Measurements from ENCODE around the gene MAML2. TPM values are rescaled to one million over a fixed set of nuclear protein-coding genes. Genes with fewer than 3 reads are reported as not detected.

Gene MAML2
- total RNA-seq, 1 donor from 2014 or later: 5.2 TPM

- Histone ChIP-seq H3K9me3 (ENCODE audit: control insufficient read depth in 3 of 3, low read length in 3 of 3) (no peaks in the 10 kb centered on the region), H3K4me3 (ENCODE audit: low read length in 3 of 3) (no peak overlapping the region), H3K36me3 (ENCODE audit: control insufficient read depth in 3 of 3, insufficient read depth in 3 of 3, low read length in 3 of 3) (no peaks in the 10 kb centered on the region), H3K27me3 (ENCODE audit: control insufficient read depth in 3 of 3, insufficient read depth in 3 of 3, low read length in 3 of 3) (no peaks in the 10 kb centered on the region), H3K4me1 (ENCODE audit: control insufficient read depth in 3 of 3, insufficient read depth in 3 of 3, low read length in 3 of 3) (no peaks in the 10 kb centered on the region), H3K27ac (ENCODE audit: low read depth, low read length) (no peak overlapping the region), H3K9ac (ENCODE audit: low read depth in 1 of 3, low read length in 3 of 3) (no peak overlapping the region)
Measured at GRCh38 chr11:95972060-95972459, 370.9 kb downstream of the MAML2 start.

DNA sequence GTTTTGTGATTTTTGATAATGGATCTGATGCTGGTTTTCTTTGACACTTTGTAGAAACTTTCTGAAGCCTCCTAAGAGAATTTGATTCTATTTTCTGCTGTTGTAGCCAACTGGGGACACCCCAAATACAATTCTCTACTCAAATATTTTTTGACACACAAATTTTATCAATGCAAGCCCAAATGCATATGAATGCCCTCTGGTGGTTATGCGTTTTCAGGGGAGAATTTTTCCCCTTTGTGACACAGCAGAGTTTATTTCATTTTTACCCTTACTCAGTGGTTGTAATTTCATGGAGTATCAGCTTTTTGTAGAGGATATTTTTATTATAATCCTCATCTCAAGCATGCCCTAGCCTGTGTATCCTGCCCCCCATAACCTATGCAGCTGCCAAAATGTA lies 374.4 kb downstream of the MAML2 start:
- no peaks in the 10 kb centered on the region for H3K27me3 ChIP-seq (ENCODE audit: control insufficient read depth in 3 of 3, insufficient read depth in 3 of 3, low read length in 3 of 3)
- no peaks in the 10 kb centered on the region for H3K36me3 ChIP-seq (ENCODE audit: control insufficient read depth in 3 of 3, insufficient read depth in 3 of 3, low read length in 3 of 3)
- no peak overlapping the region for H3K9ac ChIP-seq (ENCODE audit: low read depth in 1 of 3, low read length in 3 of 3)
- no peaks in the 10 kb centered on the region for H3K9me3 ChIP-seq (ENCODE audit: control insufficient read depth in 3 of 3, low read length in 3 of 3)
- H3K27ac ChIP-seq (ENCODE audit: low read depth, low read length): no peak overlapping the region
- H3K4me1 ChIP-seq (ENCODE audit: control insufficient read depth in 3 of 3, insufficient read depth in 3 of 3, low read length in 3 of 3): no peaks in the 10 kb centered on the region
- H3K4me3 ChIP-seq (ENCODE audit: low read length in 3 of 3): no peak overlapping the region

DNA sequence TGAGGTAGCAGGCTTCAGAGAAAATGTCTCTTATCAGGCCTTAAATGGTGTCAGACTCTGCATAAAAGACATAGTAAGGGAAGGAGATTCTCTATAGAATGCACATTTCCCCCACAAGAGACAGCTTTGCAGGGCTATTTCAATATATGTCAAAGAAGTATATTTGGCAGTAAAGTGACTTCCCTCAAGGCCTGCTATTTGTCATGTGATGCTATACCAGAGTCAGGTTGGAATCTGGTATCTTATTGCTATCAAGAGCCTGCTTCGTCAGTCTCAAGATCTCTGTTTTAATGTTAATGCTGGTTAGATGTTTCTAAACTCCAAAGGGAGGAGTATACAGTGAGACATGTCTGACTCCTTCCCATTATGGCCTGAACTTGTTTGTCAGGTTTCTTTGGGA lies 378.7 kb downstream of the MAML2 start:
- no peaks in the 10 kb centered on the region for H3K4me1 ChIP-seq (ENCODE audit: control insufficient read depth in 3 of 3, insufficient read depth in 3 of 3, low read length in 3 of 3)
- H3K9me3 ChIP-seq (ENCODE audit: control insufficient read depth in 3 of 3, low read length in 3 of 3): no peaks in the 10 kb centered on the region
- no peaks in the 10 kb centered on the region for H3K27me3 ChIP-seq (ENCODE audit: control insufficient read depth in 3 of 3, insufficient read depth in 3 of 3, low read length in 3 of 3)
- no peaks in the 10 kb centered on the region for H3K36me3 ChIP-seq (ENCODE audit: control insufficient read depth in 3 of 3, insufficient read depth in 3 of 3, low read length in 3 of 3)
- no peak overlapping the region for H3K27ac ChIP-seq (ENCODE audit: low read depth, low read length)
- H3K9ac ChIP-seq (ENCODE audit: low read depth in 1 of 3, low read length in 3 of 3): no peak overlapping the region
- no peak overlapping the region for H3K4me3 ChIP-seq (ENCODE audit: low read length in 3 of 3)

- Histone ChIP-seq H3K36me3 (ENCODE audit: control insufficient read depth in 3 of 3, insufficient read depth in 3 of 3, low read length in 3 of 3) (no peaks in the 10 kb centered on the region), H3K27ac (ENCODE audit: low read depth, low read length) (no peak overlapping the region), H3K9me3 (ENCODE audit: control insufficient read depth in 3 of 3, low read length in 3 of 3) (no peaks in the 10 kb centered on the region), H3K27me3 (ENCODE audit: control insufficient read depth in 3 of 3, insufficient read depth in 3 of 3, low read length in 3 of 3) (no peaks in the 10 kb centered on the region), H3K4me1 (ENCODE audit: control insufficient read depth in 3 of 3, insufficient read depth in 3 of 3, low read length in 3 of 3) (no peaks in the 10 kb centered on the region), H3K4me3 (ENCODE audit: low read length in 3 of 3) (no peak overlapping the region), H3K9ac (ENCODE audit: low read depth in 1 of 3, low read length in 3 of 3) (no peak overlapping the region)
Measured at GRCh38 chr11:95961758-95962157, 381.2 kb downstream of the MAML2 start.

DNA sequence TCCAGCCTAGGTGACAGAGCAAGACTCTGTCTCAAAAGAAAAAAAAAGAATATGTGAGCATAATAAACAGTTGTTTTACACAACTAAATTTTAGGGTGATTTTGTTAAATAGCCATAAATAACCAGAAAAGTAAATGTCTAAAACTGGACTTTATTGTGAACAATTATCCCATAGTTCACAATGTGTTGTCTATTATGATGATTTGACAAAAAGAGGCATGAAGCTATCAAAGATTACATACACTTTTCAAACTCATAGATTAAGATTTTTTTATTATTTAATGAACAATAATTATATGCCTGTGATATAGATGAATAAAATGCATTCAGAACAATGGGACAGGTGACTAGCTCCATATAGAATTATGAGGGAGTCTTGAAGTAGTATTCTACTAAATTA lies 392.1 kb downstream of the MAML2 start:
- Histone ChIP-seq H3K36me3 (ENCODE audit: control insufficient read depth in 3 of 3, insufficient read depth in 3 of 3, low read length in 3 of 3) (no peaks in the 10 kb centered on the region), H3K27me3 (ENCODE audit: control insufficient read depth in 3 of 3, insufficient read depth in 3 of 3, low read length in 3 of 3) (no peaks in the 10 kb centered on the region), H3K4me1 (ENCODE audit: control insufficient read depth in 3 of 3, insufficient read depth in 3 of 3, low read length in 3 of 3) (no peaks in the 10 kb centered on the region), H3K9me3 (ENCODE audit: control insufficient read depth in 3 of 3, low read length in 3 of 3) (peaks cover 0 to 3% (median 0%) of the 10 kb centered on the region in 3 donors), H3K4me3 (ENCODE audit: low read length in 3 of 3) (no peak overlapping the region), H3K27ac (ENCODE audit: low read depth, low read length) (no peak overlapping the region), H3K9ac (ENCODE audit: low read depth in 1 of 3, low read length in 3 of 3) (no peak overlapping the region)

DNA sequence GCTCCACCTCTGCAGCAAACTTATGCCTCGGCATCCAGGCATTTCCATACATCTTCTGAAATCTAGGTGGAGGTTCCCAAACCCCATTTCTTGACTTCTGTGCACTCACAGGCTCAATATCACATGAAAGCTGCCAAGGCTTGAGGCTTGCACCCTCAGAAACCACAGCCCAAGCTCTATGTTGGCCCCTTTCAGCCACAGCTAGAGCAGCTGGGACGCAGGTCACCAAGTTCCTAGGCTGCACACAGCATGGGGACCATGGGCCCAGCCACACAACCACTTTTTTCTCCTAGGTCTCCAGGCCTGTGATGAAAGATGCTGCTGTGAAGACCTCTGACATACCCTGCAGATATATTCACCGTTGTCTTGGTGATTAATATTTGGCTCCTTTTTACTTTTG lies 394.4 kb downstream of the MAML2 start:
- Histone ChIP-seq H3K4me1 (ENCODE audit: control insufficient read depth in 3 of 3, insufficient read depth in 3 of 3, low read length in 3 of 3) (no peaks in the 10 kb centered on the region), H3K9me3 (ENCODE audit: control insufficient read depth in 3 of 3, low read length in 3 of 3) (peaks cover 0 to 6% (median 0%) of the 10 kb centered on the region in 3 donors), H3K9ac (ENCODE audit: low read depth in 1 of 3, low read length in 3 of 3) (no peak overlapping the region), H3K36me3 (ENCODE audit: control insufficient read depth in 3 of 3, insufficient read depth in 3 of 3, low read length in 3 of 3) (no peaks in the 10 kb centered on the region), H3K27me3 (ENCODE audit: control insufficient read depth in 3 of 3, insufficient read depth in 3 of 3, low read length in 3 of 3) (no peaks in the 10 kb centered on the region), H3K4me3 (ENCODE audit: low read length in 3 of 3) (no peak overlapping the region), H3K27ac (ENCODE audit: low read depth, low read length) (no peak overlapping the region)

- Histone ChIP-seq H3K9me3 (ENCODE audit: control insufficient read depth in 3 of 3, low read length in 3 of 3) (peaks cover 0 to 6% (median 0%) of the 10 kb centered on the region in 3 donors), H3K27me3 (ENCODE audit: control insufficient read depth in 3 of 3, insufficient read depth in 3 of 3, low read length in 3 of 3) (no peaks in the 10 kb centered on the region), H3K36me3 (ENCODE audit: control insufficient read depth in 3 of 3, insufficient read depth in 3 of 3, low read length in 3 of 3) (no peaks in the 10 kb centered on the region), H3K4me3 (ENCODE audit: low read length in 3 of 3) (no peak overlapping the region), H3K27ac (ENCODE audit: low read depth, low read length) (no peak overlapping the region), H3K4me1 (ENCODE audit: control insufficient read depth in 3 of 3, insufficient read depth in 3 of 3, low read length in 3 of 3) (no peaks in the 10 kb centered on the region), H3K9ac (ENCODE audit: low read depth in 1 of 3, low read length in 3 of 3) (no peak overlapping the region)
Measured at GRCh38 chr11:95944623-95945022, 398.4 kb downstream of the MAML2 start.

GRCh38 chr11:95943546-95943945 lies 399.4 kb downstream of the MAML2 start:
- Histone ChIP-seq H3K27me3 (ENCODE audit: control insufficient read depth in 3 of 3, insufficient read depth in 3 of 3, low read length in 3 of 3) (no peaks in the 10 kb centered on the region), H3K27ac (ENCODE audit: low read depth, low read length) (no peak overlapping the region), H3K4me1 (ENCODE audit: control insufficient read depth in 3 of 3, insufficient read depth in 3 of 3, low read length in 3 of 3) (no peaks in the 10 kb centered on the region), H3K9ac (ENCODE audit: low read depth in 1 of 3, low read length in 3 of 3) (no peak overlapping the region), H3K36me3 (ENCODE audit: control insufficient read depth in 3 of 3, insufficient read depth in 3 of 3, low read length in 3 of 3) (no peaks in the 10 kb centered on the region), H3K4me3 (ENCODE audit: low read length in 3 of 3) (no peak overlapping the region), H3K9me3 (ENCODE audit: control insufficient read depth in 3 of 3, low read length in 3 of 3) (peaks cover 0 to 6% (median 0%) of the 10 kb centered on the region in 3 donors)

DNA sequence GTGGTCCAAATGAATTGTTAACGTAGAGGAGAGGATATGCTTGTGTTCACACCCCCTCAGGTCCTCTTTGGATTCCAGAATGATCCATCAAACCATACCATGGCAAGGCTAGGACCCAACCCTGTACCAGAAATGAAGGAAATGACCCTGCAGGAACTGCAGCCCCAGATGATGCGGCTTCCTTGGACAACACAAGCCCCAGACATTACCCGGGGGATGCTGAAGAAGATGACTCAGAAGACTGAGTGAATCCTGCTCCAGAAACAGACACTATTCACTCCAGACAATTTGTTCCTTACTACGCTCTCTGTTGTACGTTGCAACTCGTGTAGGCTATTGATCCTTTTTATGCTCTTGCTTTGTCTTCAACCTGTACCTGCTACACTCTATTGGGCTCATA lies 403.9 kb downstream of the MAML2 start:
- Histone ChIP-seq H3K9me3 (ENCODE audit: control insufficient read depth in 3 of 3, low read length in 3 of 3) (no peaks in the 10 kb centered on the region), H3K4me1 (ENCODE audit: control insufficient read depth in 3 of 3, insufficient read depth in 3 of 3, low read length in 3 of 3) (no peaks in the 10 kb centered on the region), H3K27ac (ENCODE audit: low read depth, low read length) (no peak overlapping the region), H3K36me3 (ENCODE audit: control insufficient read depth in 3 of 3, insufficient read depth in 3 of 3, low read length in 3 of 3) (no peaks in the 10 kb centered on the region), H3K4me3 (ENCODE audit: low read length in 3 of 3) (no peak overlapping the region), H3K9ac (ENCODE audit: low read depth in 1 of 3, low read length in 3 of 3) (no peak overlapping the region), H3K27me3 (ENCODE audit: control insufficient read depth in 3 of 3, insufficient read depth in 3 of 3, low read length in 3 of 3) (no peaks in the 10 kb centered on the region)

GRCh38 chr11:95937358-95937757 lies 405.6 kb downstream of the MAML2 start:
- Histone ChIP-seq H3K27ac (ENCODE audit: low read depth, low read length) (no peak overlapping the region), H3K4me1 (ENCODE audit: control insufficient read depth in 3 of 3, insufficient read depth in 3 of 3, low read length in 3 of 3) (no peaks in the 10 kb centered on the region), H3K9ac (ENCODE audit: low read depth in 1 of 3, low read length in 3 of 3) (no peak overlapping the region), H3K9me3 (ENCODE audit: control insufficient read depth in 3 of 3, low read length in 3 of 3) (no peaks in the 10 kb centered on the region), H3K27me3 (ENCODE audit: control insufficient read depth in 3 of 3, insufficient read depth in 3 of 3, low read length in 3 of 3) (no peaks in the 10 kb centered on the region), H3K36me3 (ENCODE audit: control insufficient read depth in 3 of 3, insufficient read depth in 3 of 3, low read length in 3 of 3) (no peaks in the 10 kb centered on the region), H3K4me3 (ENCODE audit: low read length in 3 of 3) (no peak overlapping the region)

DNA sequence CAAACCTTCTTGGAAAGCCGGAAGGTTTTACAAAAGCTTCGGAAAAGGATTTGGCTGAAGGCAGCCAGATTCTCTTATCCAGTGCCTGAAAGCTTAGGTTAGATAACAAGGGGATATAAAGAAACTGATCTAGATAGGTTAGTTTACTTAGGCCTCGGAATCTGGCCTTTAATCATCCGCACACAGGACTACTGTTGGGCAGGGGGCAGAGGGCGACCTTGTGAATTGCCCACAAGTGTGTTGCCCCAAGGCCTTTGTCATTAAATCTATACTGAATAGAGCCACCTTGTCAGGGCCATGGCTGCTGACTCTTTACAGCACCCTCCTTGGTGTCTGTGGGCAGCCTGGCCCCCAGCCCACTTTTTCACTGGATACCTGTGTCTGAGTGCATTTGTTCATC lies 409.4 kb downstream of the MAML2 start:
- Histone ChIP-seq H3K36me3 (ENCODE audit: control insufficient read depth in 3 of 3, insufficient read depth in 3 of 3, low read length in 3 of 3) (no peaks in the 10 kb centered on the region), H3K27ac (ENCODE audit: low read depth, low read length) (no peak overlapping the region), H3K9me3 (ENCODE audit: control insufficient read depth in 3 of 3, low read length in 3 of 3) (no peaks in the 10 kb centered on the region), H3K4me3 (ENCODE audit: low read length in 3 of 3) (no peak overlapping the region), H3K4me1 (ENCODE audit: control insufficient read depth in 3 of 3, insufficient read depth in 3 of 3, low read length in 3 of 3) (no peaks in the 10 kb centered on the region), H3K27me3 (ENCODE audit: control insufficient read depth in 3 of 3, insufficient read depth in 3 of 3, low read length in 3 of 3) (no peaks in the 10 kb centered on the region), H3K9ac (ENCODE audit: low read depth in 1 of 3, low read length in 3 of 3) (no peak overlapping the region)
